ENCODE measurements around the gene PLAAT5. TPM values are rescaled to one million over a fixed set of nuclear protein-coding genes. Genes with fewer than 3 reads are reported as not detected.

PLAAT5 gene
- total and polyA plus RNA-seq, 2 donors (not counting 3 experiments of a cell fraction or from before 2014, with no cell fraction given): not detected

DNA sequence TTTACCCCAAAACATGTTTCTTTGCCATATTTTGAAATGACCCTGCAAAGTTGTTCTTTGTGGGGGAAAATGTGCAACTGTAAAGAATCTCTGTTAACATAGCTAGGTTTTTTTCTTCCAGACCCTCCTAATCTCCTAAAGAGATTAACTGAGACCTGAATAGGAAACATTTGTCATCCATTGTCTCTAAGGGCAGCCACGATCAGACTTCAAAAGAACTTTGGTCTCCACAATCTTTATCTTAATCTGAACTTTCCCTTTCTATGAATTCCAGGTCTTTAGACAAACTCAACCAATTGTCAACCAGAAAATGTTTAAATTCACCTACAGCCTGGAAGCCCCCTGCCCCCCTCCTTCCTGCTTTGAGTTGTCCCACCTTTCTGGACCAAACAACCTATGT is 10.3 kb upstream of the PLAAT5 start:
- H3K79me2 ChIP-seq (ENCODE audit: control insufficient read depth, insufficient read depth, low read length): no peaks in the 10 kb centered on the region
- H2AFZ ChIP-seq (ENCODE audit: low read depth, low read length): no peak overlapping the region
- no peaks in the 10 kb centered on the region for H3K4me1 ChIP-seq (ENCODE audit: control insufficient read depth, extremely low read depth, insufficient read depth, low read length)
- H3K9ac ChIP-seq (replicated peaks; ENCODE audit: extremely low read depth, insufficient read depth, low read length): no peak overlapping the region
- intact Hi-C loops (cut with micrococcal nuclease): no loop called here
- H3K9me3 ChIP-seq (replicated peaks; ENCODE audit: control insufficient read depth, insufficient read depth, low read length): no peaks in the 10 kb centered on the region
- dilution Hi-C loops (cut with MboI; ENCODE audit: extremely low pct_ligation_motif_present, low sequenced_read_pairs): no loop called here
- no peak overlapping the region for H3K4me3 ChIP-seq (replicated peaks in 1 of 3; ENCODE audit: insufficient read depth in 1 of 3, low read depth in 1 of 3, low read length in 3 of 3)
- DNase-seq (ENCODE audit: low read depth, low spot score): no peak
- TF ChIP-seq MYC (IDR thresholded peaks at IDR 0.05; ENCODE audit: low read depth, low read length) (no peak), POLR2AphosphoS5 (IDR thresholded peaks at IDR 0.05; ENCODE audit: insufficient read depth, low read depth, low read length) (no peak), GATA2 (IDR thresholded peaks at IDR 0.05; ENCODE audit: insufficient read depth, insufficient read length, low read depth, low read length) (no peak)
- ChIA-PET CTCF (no interaction called here), POLR2A (no interaction called here)
- no peaks in the 10 kb centered on the region for H3K36me3 ChIP-seq (ENCODE audit: control insufficient read depth in 2 of 2, extremely low read depth in 1 of 2, insufficient read depth in 2 of 2, low read length in 2 of 2)
- no peak overlapping the region for H3K27ac ChIP-seq (ENCODE audit: insufficient read depth, low read depth, low read length)
- no peak overlapping the region for H3K4me2 ChIP-seq (ENCODE audit: insufficient read depth, low read length)
- FAIRE-seq: no peak
- peaks cover 0 to 15% of the 10 kb centered on the region in 2 experiments for H3K27me3 ChIP-seq (ENCODE audit: control insufficient read depth in 2 of 2, insufficient read depth in 2 of 2, low read length in 2 of 2)
- H3K9me1 ChIP-seq (replicated peaks; ENCODE audit: control insufficient read depth, extremely low read depth, insufficient read depth, low read length): no peaks in the 10 kb centered on the region
- BruUV-seq (replicated peaks): no TSS peak
- H4K20me1 ChIP-seq (replicated peaks; ENCODE audit: control insufficient read depth, extremely low read depth, insufficient read depth, low read length): no peaks in the 10 kb centered on the region

DNA sequence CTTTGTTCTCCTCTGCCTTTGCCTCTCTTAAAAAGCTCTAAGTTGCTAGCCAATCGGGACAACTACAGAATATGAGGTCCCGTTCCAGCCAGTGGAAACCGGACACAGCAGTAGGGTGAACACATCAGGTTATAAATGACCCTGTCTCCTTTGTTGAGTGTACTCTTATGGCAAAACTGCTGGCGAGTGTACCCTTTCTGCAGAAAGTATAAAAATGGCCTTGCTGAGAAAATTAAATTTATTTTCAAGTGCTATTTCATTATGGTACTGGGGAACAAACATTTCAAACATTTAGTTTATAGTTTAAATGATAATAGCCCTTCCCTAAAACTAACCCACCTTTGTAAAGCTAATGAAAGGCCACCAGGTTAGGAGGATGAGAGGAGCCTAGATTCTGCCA is 8.9 kb upstream of the PLAAT5 start:
- Histone ChIP-seq H3K27ac (ENCODE audit: insufficient read depth, low read depth, low read length) (no peak overlapping the region), H4K20me1 (replicated peaks; ENCODE audit: control insufficient read depth, extremely low read depth, insufficient read depth, low read length) (no peaks in the 10 kb centered on the region), H3K36me3 (ENCODE audit: control insufficient read depth in 2 of 2, extremely low read depth in 1 of 2, insufficient read depth in 2 of 2, low read length in 2 of 2) (no peaks in the 10 kb centered on the region), H2AFZ (ENCODE audit: low read depth, low read length) (no peak overlapping the region), H3K4me3 (replicated peaks in 1 of 3; ENCODE audit: insufficient read depth in 1 of 3, low read depth in 1 of 3, low read length in 3 of 3) (no peak overlapping the region), H3K79me2 (ENCODE audit: control insufficient read depth, insufficient read depth, low read length) (no peaks in the 10 kb centered on the region), H3K4me2 (ENCODE audit: insufficient read depth, low read length) (no peak overlapping the region), H3K27me3 (ENCODE audit: control insufficient read depth in 2 of 2, insufficient read depth in 2 of 2, low read length in 2 of 2) (peaks cover under 1 to 11% of the 10 kb centered on the region in 2 experiments), H3K9me3 (replicated peaks; ENCODE audit: control insufficient read depth, insufficient read depth, low read length) (no peaks in the 10 kb centered on the region), H3K9me1 (replicated peaks; ENCODE audit: control insufficient read depth, extremely low read depth, insufficient read depth, low read length) (no peaks in the 10 kb centered on the region), H3K9ac (replicated peaks; ENCODE audit: extremely low read depth, insufficient read depth, low read length) (no peak overlapping the region), H3K4me1 (ENCODE audit: control insufficient read depth, extremely low read depth, insufficient read depth, low read length) (no peaks in the 10 kb centered on the region)
- FAIRE-seq (no peak), DNase-seq (ENCODE audit: low read depth, low spot score) (no peak)
- intact Hi-C loops (cut with micrococcal nuclease): no loop called here
- dilution Hi-C loops (cut with MboI; ENCODE audit: extremely low pct_ligation_motif_present, low sequenced_read_pairs): no loop called here
- ChIA-PET CTCF (no interaction called here), POLR2A (no interaction called here)
- no TSS peak for BruUV-seq (replicated peaks)
- TF ChIP-seq POLR2A (IDR thresholded peaks at IDR 0.05; ENCODE audit: low read depth, low read length): no peak
- no peak for TF ChIP-seq GATA2 (IDR thresholded peaks at IDR 0.05; ENCODE audit: insufficient read depth, insufficient read length, low read depth, low read length)
- no peak for TF ChIP-seq MYC (IDR thresholded peaks at IDR 0.05; ENCODE audit: low read depth, low read length)
- no peak for TF ChIP-seq EZH2 (IDR thresholded peaks at IDR 0.05; ENCODE audit: borderline replicate concordance, low read depth, low read length, severe bottlenecking)
- TF ChIP-seq, protein P1, sequence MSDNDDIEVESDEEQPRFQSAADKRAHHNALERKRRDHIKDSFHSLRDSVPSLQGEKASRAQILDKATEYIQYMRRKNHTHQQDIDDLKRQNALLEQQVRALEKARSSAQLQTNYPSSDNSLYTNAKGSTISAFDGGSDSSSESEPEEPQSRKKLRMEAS (IDR thresholded peaks at IDR 0.05; ENCODE audit: insufficient read depth, insufficient read length): no peak
- no peak for TF ChIP-seq JUN (IDR thresholded peaks at IDR 0.05; ENCODE audit: borderline replicate concordance, insufficient read depth, insufficient read length, low read depth)
- no peak for TF ChIP-seq POLR2AphosphoS5 (IDR thresholded peaks at IDR 0.05; ENCODE audit: insufficient read depth, low read depth, low read length)
- TF ChIP-seq, protein P2, sequence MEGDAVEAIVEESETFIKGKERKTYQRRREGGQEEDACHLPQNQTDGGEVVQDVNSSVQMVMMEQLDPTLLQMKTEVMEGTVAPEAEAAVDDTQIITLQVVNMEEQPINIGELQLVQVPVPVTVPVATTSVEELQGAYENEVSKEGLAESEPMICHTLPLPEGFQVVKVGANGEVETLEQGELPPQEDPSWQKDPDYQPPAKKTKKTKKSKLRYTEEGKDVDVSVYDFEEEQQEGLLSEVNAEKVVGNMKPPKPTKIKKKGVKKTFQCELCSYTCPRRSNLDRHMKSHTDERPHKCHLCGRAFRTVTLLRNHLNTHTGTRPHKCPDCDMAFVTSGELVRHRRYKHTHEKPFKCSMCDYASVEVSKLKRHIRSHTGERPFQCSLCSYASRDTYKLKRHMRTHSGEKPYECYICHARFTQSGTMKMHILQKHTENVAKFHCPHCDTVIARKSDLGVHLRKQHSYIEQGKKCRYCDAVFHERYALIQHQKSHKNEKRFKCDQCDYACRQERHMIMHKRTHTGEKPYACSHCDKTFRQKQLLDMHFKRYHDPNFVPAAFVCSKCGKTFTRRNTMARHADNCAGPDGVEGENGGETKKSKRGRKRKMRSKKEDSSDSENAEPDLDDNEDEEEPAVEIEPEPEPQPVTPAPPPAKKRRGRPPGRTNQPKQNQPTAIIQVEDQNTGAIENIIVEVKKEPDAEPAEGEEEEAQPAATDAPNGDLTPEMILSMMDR (IDR thresholded peaks at IDR 0.05; ENCODE audit: extremely low read depth in 1 of 2, insufficient read depth in 1 of 2, low read depth in 1 of 2, low read length in 2 of 2): no peak
- TF ChIP-seq FOS (IDR thresholded peaks at IDR 0.05; ENCODE audit: borderline replicate concordance, insufficient read depth, low read length): no peak
